PC-9 (cell line): Measurements from ENCODE around the gene YPEL3. TPM values are rescaled to one million over a fixed set of nuclear protein-coding genes. Genes with fewer than 3 reads are reported as not detected.
A peak's percentile ranks its signal among the peaks of the same experiment; 100 is the strongest.

Source experiments
- BruUV-seq: library from RNA; stranded (reverse); fragments of 400-500 nt; replicated peaks from 2 replicates; lab custom pipeline; 2021; lab: Mats Ljungman, UMichigan
- CTCF ChIA-PET: fragments of 300-600 bp; sonication (Branson Sonifier 250); formaldehyde crosslinking; loops from one replicate; lab custom pipeline; 2022; ENCODE audit warnings: antibody characterized with exemption; lab: Charles Lee
- POLR2A ChIA-PET: fragments of 300-600 bp; sonication (Branson Sonifier 250); formaldehyde crosslinking; loops from one replicate; lab custom pipeline; 2022; ENCODE audit warnings: antibody characterized with exemption; ENCODE audit not compliant: unreplicated experiment; lab: Charles Lee
- DNase-seq, 2 experiments: peaks; one replicate each; pipeline versions ENCODE4 v3.0.0 to v3.0.0-alpha.2; 2015 to 2022; ENCODE audit warnings: mixed read lengths in 1 of 2
- H2AFZ ChIP-seq: fragments of 200-600 bp; sonication (generic); 2 replicates; pipeline ENCODE4 v1.8.1; 2017; ENCODE audit warnings: antibody characterized with exemption
- H3F3A ChIP-seq: fragments of 200-600 bp; sonication (generic); 2 replicates; pipeline ENCODE4 v1.8.1; 2017; ENCODE audit warnings: antibody characterized with exemption, mild to moderate bottlenecking, low read depth; ENCODE audit not compliant: insufficient read depth
- H3K27ac ChIP-seq: fragments of 200-600 bp; sonication (generic); 2 replicates; pipeline ENCODE4 v1.6.1; 2016; ENCODE audit warnings: mixed run types
- H3K27me3 ChIP-seq: fragments of 200-600 bp; sonication (generic); 2 replicates; pipeline ENCODE4 v1.6.1; 2016; ENCODE audit warnings: low read depth, mixed run types; ENCODE audit not compliant: insufficient read depth
- H3K36me3 ChIP-seq: fragments of 200-600 bp; sonication (generic); 2 replicates; pipeline ENCODE4 v1.6.1; 2016; ENCODE audit warnings: low read depth, mixed run types
- H3K4me1 ChIP-seq: fragments of 200-600 bp; sonication (generic); replicated peaks from 2 replicates; pipeline ENCODE4 v1.6.1; 2016; ENCODE audit warnings: mixed run types; ENCODE audit not compliant: insufficient read depth
- H3K4me2 ChIP-seq: fragments of 200-600 bp; sonication (generic); 2 replicates; pipeline ENCODE4 v1.6.1; 2017; ENCODE audit warnings: mixed run types
- H3K4me3 ChIP-seq: fragments of 200-600 bp; sonication (generic); 2 replicates; pipeline ENCODE4 v1.6.1; 2016; ENCODE audit warnings: mixed run types
- H3K79me2 ChIP-seq: fragments of 200-600 bp; sonication (generic); 2 replicates; pipeline ENCODE4 v1.6.1; 2017; ENCODE audit warnings: low read depth, mixed run types
- H3K9me2 ChIP-seq: fragments of 200-600 bp; sonication (generic); 2 replicates; pipeline ENCODE4 v1.8.1; 2017; ENCODE audit warnings: mild to moderate bottlenecking; ENCODE audit not compliant: insufficient read depth
- H3K9me3 ChIP-seq: fragments of 200-600 bp; sonication (generic); 2 replicates; pipeline ENCODE4 v1.8.1; 2016; ENCODE audit warnings: low read depth; ENCODE audit not compliant: insufficient read depth
- H4K20me1 ChIP-seq: fragments of 200-600 bp; sonication (generic); 2 replicates; pipeline ENCODE4 v1.8.1; 2017; ENCODE audit not compliant: insufficient read depth
- EZH2 ChIP-seq: fragments of 200-600 bp; sonication (generic); IDR thresholded peaks from 2 replicates; pipeline ENCODE4 v1.8.0; 2017; ENCODE audit warnings: antibody characterized with exemption, low read depth
- intact Hi-C: fragments of 100-400 bp; cut with micrococcal nuclease; formaldehyde crosslinking; loops from one replicate; pipeline ENCODE4 v1.10.0; 2022; ENCODE audit not compliant: unreplicated experiment
- total RNA-seq: library from RNA; stranded (reverse); gene quantifications from 2 replicates; pipeline ENCODE4 v1.2.3, GENCODE V29; 2021
- TF ChIP-seq, protein P1 (sequence below): fragments of 200-600 bp; sonication (generic); conservative IDR thresholded peaks from 2 replicates; pipeline ENCODE4 v1.6.1; 2017; ENCODE audit warnings: mixed run types, antibody characterized with exemption, mild to moderate bottlenecking, moderate library complexity

YPEL3 gene
- total RNA-seq, 1 experiment from 2014 or later, result 129 TPM

- intact Hi-C loops, result no loop called here
- Histone ChIP-seq H3K9me3 (no peaks in the 10 kb centered on the region), H2AFZ (peak within 1 kb of the TSS; percentile 69), H4K20me1 (peaks cover 45% of the 10 kb centered on the region), H3K79me2 (peaks cover 55% of the 10 kb centered on the region), H3K27me3 (no peaks in the 10 kb centered on the region), H3K27ac (peak within 1 kb of the TSS; percentile 79), H3K4me3 (peak within 1 kb of the TSS; percentile 87), H3K36me3 (peaks cover 43% of the 10 kb centered on the region), H3K4me2 (peak within 1 kb of the TSS; percentile 93), H3F3A (peaks cover 60% of the 10 kb centered on the region), H3K9me2 (no peaks in the 10 kb centered on the region), H3K4me1 (peaks cover 23% of the 10 kb centered on the region)
- TSS peak; percentile 95 for BruUV-seq
- ChIA-PET CTCF (interaction anchor here (1.1 kb wide), 1 partner anchor 16 kb away, joined by 3 read pairs; the partner anchor contains the start of gene TBX6), POLR2A (interaction anchor here (0.6 to 0.9 kb wide), 5 partner anchors 14 to 483 kb away, joined by 3 to 6 read pairs (median 4); no protein-coding TSS in a partner anchor)
- peak; percentile 84 to 94 for DNase-seq
- no peak for TF ChIP-seq EZH2
- TF ChIP-seq, protein P1, sequence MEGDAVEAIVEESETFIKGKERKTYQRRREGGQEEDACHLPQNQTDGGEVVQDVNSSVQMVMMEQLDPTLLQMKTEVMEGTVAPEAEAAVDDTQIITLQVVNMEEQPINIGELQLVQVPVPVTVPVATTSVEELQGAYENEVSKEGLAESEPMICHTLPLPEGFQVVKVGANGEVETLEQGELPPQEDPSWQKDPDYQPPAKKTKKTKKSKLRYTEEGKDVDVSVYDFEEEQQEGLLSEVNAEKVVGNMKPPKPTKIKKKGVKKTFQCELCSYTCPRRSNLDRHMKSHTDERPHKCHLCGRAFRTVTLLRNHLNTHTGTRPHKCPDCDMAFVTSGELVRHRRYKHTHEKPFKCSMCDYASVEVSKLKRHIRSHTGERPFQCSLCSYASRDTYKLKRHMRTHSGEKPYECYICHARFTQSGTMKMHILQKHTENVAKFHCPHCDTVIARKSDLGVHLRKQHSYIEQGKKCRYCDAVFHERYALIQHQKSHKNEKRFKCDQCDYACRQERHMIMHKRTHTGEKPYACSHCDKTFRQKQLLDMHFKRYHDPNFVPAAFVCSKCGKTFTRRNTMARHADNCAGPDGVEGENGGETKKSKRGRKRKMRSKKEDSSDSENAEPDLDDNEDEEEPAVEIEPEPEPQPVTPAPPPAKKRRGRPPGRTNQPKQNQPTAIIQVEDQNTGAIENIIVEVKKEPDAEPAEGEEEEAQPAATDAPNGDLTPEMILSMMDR, result no peak
Measured at GRCh38 chr16:30075503-30076275, 20.3 kb downstream of the YPEL3 start, which contains the start of gene PPP4C. PPP4C (plus strand) TSS chr16:30075994; CDS start chr16:30076378, 384 bp downstream.

- TF ChIP-seq, protein P1, result no peak
- TF ChIP-seq EZH2, result no peak
- POLR2A ChIA-PET, result interaction anchor here (0.6 kb wide), 1 partner anchor 22 kb away, joined by 4 read pairs; no protein-coding TSS in a partner anchor
- no peak overlapping the region for H3K4me2 ChIP-seq
- no peaks in the 10 kb centered on the region for H3K27me3 ChIP-seq
- DNase-seq, result no peak
- intact Hi-C loops, result no loop called here
- peaks cover 26% of the 10 kb centered on the region for H3K4me1 ChIP-seq
- no peaks in the 10 kb centered on the region for H3K9me3 ChIP-seq
- no peak overlapping the region for H3K4me3 ChIP-seq
- peak overlapping the region; percentile 22 for H3K27ac ChIP-seq
- peaks cover 60% of the 10 kb centered on the region for H3K79me2 ChIP-seq
- CTCF ChIA-PET, result no interaction called here
- peaks cover 91% of the 10 kb centered on the region for H3F3A ChIP-seq
- H3K9me2 ChIP-seq, result no peaks in the 10 kb centered on the region
- peaks cover 51% of the 10 kb centered on the region for H3K36me3 ChIP-seq
- H2AFZ ChIP-seq, result no peak overlapping the region
- peaks cover 60% of the 10 kb centered on the region for H4K20me1 ChIP-seq
- no TSS peak for BruUV-seq
Measured at GRCh38 chr16:30070490-30070889, 25.5 kb downstream of the YPEL3 start.

GRCh38 chr16:30069611-30070462 is 26.2 kb downstream of the YPEL3 start:
- Histone ChIP-seq H3K79me2 (peaks cover 56% of the 10 kb centered on the region), H3K9me3 (no peaks in the 10 kb centered on the region), H3K4me3 (no peak overlapping the region), H4K20me1 (peaks cover 60% of the 10 kb centered on the region), H3K36me3 (peaks cover 51% of the 10 kb centered on the region), H3K9me2 (no peaks in the 10 kb centered on the region), H3K4me1 (peaks cover 22% of the 10 kb centered on the region), H2AFZ (no peak overlapping the region), H3F3A (peaks cover 89% of the 10 kb centered on the region), H3K27ac (no peak overlapping the region; the same call in 1 of the 2 replicates), H3K4me2 (no peak overlapping the region), H3K27me3 (no peaks in the 10 kb centered on the region)
- BruUV-seq, result no TSS peak
- ChIA-PET CTCF (no interaction called here), POLR2A (interaction anchor here (0.6 kb wide), 1 partner anchor 10 kb away, joined by 5 read pairs; no protein-coding TSS in a partner anchor)
- TF ChIP-seq EZH2, result no peak
- TF ChIP-seq, protein P1, result no peak
- DNase-seq, result no peak
- intact Hi-C loops, result loop anchor here (5.0 kb wide), 1 partner anchor 587 kb away; the partner anchor contains the start of gene FBRS
